Choroid plexus epithelial cell (primary cell): ENCODE measurements around the gene AADACL4.

Experiments
- DNase-seq: peaks from one replicate; pipeline ENCODE4 v3.0.0-alpha.2; 2010; ENCODE audit warnings: low read depth
- H3K4me3 ChIP-seq: 2 replicates; pipeline ENCODE4 v1.5.1; 2011; ENCODE audit warnings: low read depth, mild to moderate bottlenecking, control low read depth, low read length, moderate library complexity
- CTCF ChIP-seq: conservative IDR thresholded peaks from 2 replicates; pipeline ENCODE4 v1.5.1; 2011; ENCODE audit warnings: low read depth, mild to moderate bottlenecking, control low read depth, inconsistent platforms, low read length, moderate library complexity

Gene AADACL4

GRCh38 chr1:12616709-12617373 is 27.0 kb upstream of the AADACL4 start:
- H3K4me3 ChIP-seq, result peak overlapping the region; percentile 93
- peak; percentile 35 for DNase-seq
- no peak for TF ChIP-seq CTCF

GRCh38 chr1:12617511-12617900 is 26.4 kb upstream of the AADACL4 start:
- no peak for TF ChIP-seq CTCF
- H3K4me3 ChIP-seq, result peak overlapping the region; percentile 93
- DNase-seq, result no peak

- H3K4me3 ChIP-seq, result peak within 1 kb of the TSS; percentile 93
- peak; percentile 94 for DNase-seq
Observed at GRCh38 chr1:12617901-12618660, 25.8 kb upstream of the AADACL4 start, which contains the start of gene DHRS3. DHRS3 (minus strand) TSS chr1:12618210; CDS start chr1:12617348, 862 bp downstream.

GRCh38 chr1:12618661-12618964 is 25.3 kb upstream of the AADACL4 start:
- peak overlapping the region; percentile 93 for H3K4me3 ChIP-seq
- TF ChIP-seq CTCF, result no peak
- no peak for DNase-seq

More at GRCh38 chr1:12617901-12618660, 25.8 kb upstream of the AADACL4 start, which contains the start of gene DHRS3:
- TF ChIP-seq CTCF, result no peak

- DNase-seq, result peak; percentile 82
- peak overlapping the region; percentile 93 for H3K4me3 ChIP-seq
- no peak for TF ChIP-seq CTCF
Observed at GRCh38 chr1:12618965-12619791, 24.7 kb upstream of the AADACL4 start.

- TF ChIP-seq CTCF, result peak; percentile 95
- peak overlapping the region; percentile 93 for H3K4me3 ChIP-seq
- DNase-seq, result peak; percentile 94
Observed at GRCh38 chr1:12619792-12620487, 23.9 kb upstream of the AADACL4 start.
